H1 (cell line): ENCODE results near the gene SPATA6L. TPM values are rescaled to one million over a fixed set of nuclear protein-coding genes. Genes with fewer than 3 reads are reported as not detected.

Experiments
- CTBP2 ChIP-seq: IDR thresholded peaks from 2 replicates; pipeline ENCODE4 v1.7.0; 2011; ENCODE audit warnings: borderline replicate concordance, mild to moderate bottlenecking, moderate library complexity, mixed read lengths, low read length; ENCODE audit not compliant: insufficient read depth, insufficient read length
- polyA plus RNA-seq, 7 experiments: library from polyadenylated mRNA; depleted of rRNA in 3 of 7; stranded (reverse) in 5 of 7; unstranded in 2 of 7; fragments of >200 nt in 5 of 7; fragments of 200-250 nt in 2 of 7; gene quantifications; 1 replicate in 5 of 7; 2 replicates in 1 of 7; 4 replicates in 1 of 7; pipeline versions ENCODE4 v1.2.1 to v1.2.3, GENCODE V29; 2011 to 2013; ENCODE audit warnings: missing spikeins in 2 of 7, mixed read lengths in 2 of 7
- total RNA-seq: library from RNA; stranded (reverse); fragmentation: NEBNext Ultra II Directional; extraction: Animal tissue kit (Norgen Biotek cat#: 25700); gene quantifications from 2 replicates; pipeline ENCODE4 v1.2.1, GENCODE V29; 2021

SPATA6L gene
- total and polyA plus RNA-seq, 2 of the 8 experiments (the other 6 are each of a cell fraction or from before 2014, with no cell fraction given) = 0.57 to 1.1 TPM

DNA sequence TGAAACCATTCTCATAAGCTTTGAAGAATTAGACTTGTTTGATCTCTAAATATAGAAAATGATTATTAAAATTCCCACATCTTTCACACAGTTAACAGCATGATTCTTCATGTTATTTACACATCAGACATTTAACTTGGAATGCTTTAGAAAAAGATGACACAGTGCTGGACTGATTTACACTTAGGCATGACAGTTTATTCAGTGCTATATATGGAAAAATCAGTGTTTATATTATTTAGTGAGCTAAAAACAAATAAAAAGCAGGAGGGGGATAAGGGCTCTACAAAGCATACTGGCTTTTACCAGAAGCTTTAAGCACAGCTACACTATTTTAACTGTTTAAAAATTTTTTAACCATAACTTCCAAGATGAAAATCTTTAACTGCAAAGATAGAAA is 43.1 kb upstream of the SPATA6L start (continued):
- TF ChIP-seq CTBP2 = no peak
